Measurements from ENCODE around the gene HEATR1.

DNA sequence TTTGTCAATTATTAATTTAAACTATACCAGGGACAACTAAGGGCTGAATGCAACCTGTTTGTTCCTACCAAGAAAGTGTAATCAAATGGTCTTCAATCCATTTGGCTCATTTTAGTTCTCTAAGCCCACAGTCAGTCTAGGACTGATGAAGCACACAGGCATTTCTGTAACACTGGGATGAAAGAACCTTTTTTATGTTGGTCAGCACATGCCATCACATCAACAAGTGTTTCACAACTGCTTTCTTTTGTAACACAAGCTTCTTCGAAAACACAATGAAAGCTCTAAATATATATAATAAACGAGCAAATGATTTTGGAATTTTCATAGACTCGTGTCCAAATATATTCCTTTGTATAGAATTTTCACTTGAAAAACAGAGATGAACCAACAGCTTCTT, 28.8 kb downstream of the HEATR1 start:
- TF ChIP-seq ZEB2 (tag by site-specific recombination; IDR thresholded peaks at IDR 0.05) (no peak), ZNF391 (tag by site-specific recombination; IDR thresholded peaks at IDR 0.05; ENCODE audit: borderline replicate concordance, low read depth) (no peak), ZNF423 (tag by site-specific recombination; IDR thresholded peaks at IDR 0.05) (no peak), ZNF571 (tag by site-specific recombination; IDR thresholded peaks at IDR 0.05) (no peak), KLF9 (tag by site-specific recombination; IDR thresholded peaks at IDR 0.05; ENCODE audit: low read depth) (no peak)

All from HEK293 (cell line).